H1 (cell line): ENCODE data around the gene HDAC8. TPM values are rescaled to one million over a fixed set of nuclear protein-coding genes. Genes with fewer than 3 reads are reported as not detected.

Experiments used
- CTCF ChIA-PET: fragments of 300-600 bp; sonication (Branson Sonifier 250); formaldehyde crosslinking; loops from one replicate; lab custom pipeline; 2021; ENCODE audit not compliant: partially characterized antibody; lab: Charles Lee
- POLR2A ChIA-PET: fragments of 300-600 bp; sonication (Branson Sonifier 250); formaldehyde crosslinking; loops from one replicate; lab custom pipeline; 2021; ENCODE audit warnings: inconsistent platforms; ENCODE audit not compliant: partially characterized antibody; lab: Charles Lee
- DNase-seq, 2 experiments: peaks; one replicate each; pipeline versions ENCODE4 v3.0.0 to v3.0.0-alpha.2; 2010 to 2022; ENCODE audit warnings: low spot score in 2 of 2, low read depth in 1 of 2, mixed read lengths in 1 of 2
- FAIRE-seq: peaks from 2 replicates; lab custom pipeline; 2011; peaks lifted over from hg19 to GRCh38; lab: Jason Lieb, UNC
- H2AFZ ChIP-seq: 2 replicates; pipeline ENCODE4 v1.8.1; 2012; ENCODE audit warnings: low read length, inconsistent platforms
- H2AK5ac ChIP-seq: 2 replicates; pipeline ENCODE4 v1.6.1; 2013; ENCODE audit warnings: low read depth, low read length
- H2BK120ac ChIP-seq: replicated peaks from 2 replicates; pipeline ENCODE3; 2013; ENCODE audit warnings: low read depth, low read length, inconsistent platforms
- H2BK12ac ChIP-seq: 2 replicates; pipeline ENCODE4 v1.6.1; 2013; ENCODE audit warnings: low read depth, low read length
- H2BK15ac ChIP-seq: 2 replicates; pipeline ENCODE4 v1.6.1; 2013; ENCODE audit warnings: low read length
- H2BK20ac ChIP-seq: 2 replicates; pipeline ENCODE4 v1.6.1; 2013; ENCODE audit warnings: low read length
- H2BK5ac ChIP-seq: 2 replicates; pipeline ENCODE4 v1.6.1; 2013; ENCODE audit warnings: low read depth, low read length
- H3K14ac ChIP-seq: 2 replicates; pipeline ENCODE4 v1.6.1; 2013; ENCODE audit warnings: inconsistent platforms; ENCODE audit not compliant: insufficient read length
- H3K18ac ChIP-seq: 2 replicates; pipeline ENCODE4 v1.6.1; 2013; ENCODE audit warnings: low read length; ENCODE audit errors: extremely low read depth
- H3K23ac ChIP-seq: 2 replicates; pipeline ENCODE4 v1.6.1; 2013; ENCODE audit warnings: inconsistent platforms; ENCODE audit not compliant: insufficient read length
- H3K23me2 ChIP-seq: 2 replicates; pipeline ENCODE4 v1.6.1; 2013; ENCODE audit warnings: low read depth, low read length
- H3K27ac ChIP-seq: 2 replicates; pipeline ENCODE4 v1.6.1; 2011; ENCODE audit warnings: low read depth, low read length, inconsistent platforms
- H3K27me3 ChIP-seq, 4 experiments: replicated peaks in 1 of 4; 1 replicate in 1 of 4; 2 replicates in 3 of 4; pipeline versions ENCODE4 v1.6.1 to v1.8.1; 2011 to 2013; ENCODE audit warnings: low read length in 3 of 4, mild to moderate bottlenecking in 3 of 4, inconsistent platforms in 2 of 4, mixed read lengths in 2 of 4, moderate library complexity in 1 of 4; ENCODE audit not compliant: control insufficient read depth in 3 of 4, insufficient read depth in 3 of 4; ENCODE audit errors: extremely low read depth in 1 of 4
- H3K36me3 ChIP-seq, 4 experiments: 2 replicates each; pipeline versions ENCODE4 v1.6.1 to v1.8.1; 2011 to 2013; ENCODE audit warnings: mild to moderate bottlenecking in 4 of 4, low read length in 3 of 4, moderate library complexity in 2 of 4, control low read depth in 1 of 4, inconsistent platforms in 1 of 4; ENCODE audit not compliant: insufficient read depth in 4 of 4, control insufficient read depth in 2 of 4
- H3K4ac ChIP-seq: replicated peaks from 2 replicates; pipeline ENCODE3; 2013; ENCODE audit warnings: low read length, low read depth, mixed read lengths, inconsistent platforms; ENCODE audit not compliant: insufficient read length
- H3K4me1 ChIP-seq, 4 experiments: replicated peaks in 1 of 4; 1 replicate in 1 of 4; 2 replicates in 3 of 4; pipeline versions ENCODE4 v1.6.1 to v1.8.1; 2011 to 2013; ENCODE audit warnings: low read length in 3 of 4, inconsistent platforms in 2 of 4, mixed read lengths in 1 of 4; ENCODE audit not compliant: insufficient read depth in 4 of 4, control insufficient read depth in 3 of 4
- H3K4me2 ChIP-seq, 2 experiments: 2 replicates each; pipeline versions ENCODE4 v1.6.1 to v1.8.1; 2011 to 2013; ENCODE audit warnings: low read depth in 2 of 2, low read length in 2 of 2, control low read depth in 1 of 2, inconsistent platforms in 1 of 2, mild to moderate bottlenecking in 1 of 2; ENCODE audit not compliant: insufficient read depth in 1 of 2
- H3K4me3 ChIP-seq, 4 experiments: fragments of 200-600, 300-600 bp in 1 of 4; sonication (generic), shearing (Covaris generic), sonication (Bioruptor Twin) in 1 of 4; 2 replicates each; pipeline versions ENCODE4 v1.5.1 to v1.8.1; 2011 to 2016; ENCODE audit warnings: low read length in 4 of 4, low read depth in 3 of 4, control low read depth in 2 of 4, inconsistent platforms in 2 of 4, mild to moderate bottlenecking in 2 of 4, mixed read lengths in 1 of 4, moderate library complexity in 1 of 4; ENCODE audit not compliant: insufficient read depth in 2 of 4; ENCODE audit errors: extremely low read depth in 1 of 4
- H3K56ac ChIP-seq: replicated peaks from 2 replicates; pipeline ENCODE3; 2013; ENCODE audit warnings: low read depth, mild to moderate bottlenecking, mixed read lengths, low read length, inconsistent platforms; ENCODE audit not compliant: insufficient read length
- H3K79me1 ChIP-seq: 2 replicates; pipeline ENCODE4 v1.6.1; 2013; ENCODE audit warnings: low read depth, low read length, control low read depth
- H3K79me2 ChIP-seq, 2 experiments: 2 replicates each; pipeline versions ENCODE4 v1.6.1 to v1.8.1; 2012 to 2013; ENCODE audit warnings: low read length in 2 of 2, mild to moderate bottlenecking in 2 of 2, inconsistent platforms in 1 of 2; ENCODE audit not compliant: insufficient read depth in 2 of 2, control insufficient read depth in 1 of 2
- H3K9ac ChIP-seq, 4 experiments: replicated peaks in 1 of 4; 1 replicate in 1 of 4; 2 replicates in 3 of 4; pipeline versions ENCODE4 v1.6.1 to v1.8.1; 2011 to 2013; ENCODE audit warnings: low read depth in 3 of 4, low read length in 3 of 4, control low read depth in 2 of 4, mild to moderate bottlenecking in 2 of 4, moderate library complexity in 2 of 4, inconsistent platforms in 1 of 4; ENCODE audit errors: extremely low read depth in 1 of 4
- H3K9me3 ChIP-seq, 2 experiments: 2 replicates each; pipeline versions ENCODE4 v1.6.1 to v1.8.1; 2012 to 2013; ENCODE audit warnings: mild to moderate bottlenecking in 2 of 2, moderate library complexity in 2 of 2, control low read depth in 1 of 2, inconsistent platforms in 1 of 2, low read depth in 1 of 2, low read length in 1 of 2, mixed read lengths in 1 of 2; ENCODE audit not compliant: insufficient read depth in 2 of 2
- H4K20me1 ChIP-seq, 2 experiments: replicated peaks in 1 of 2; 2 replicates each; pipeline versions ENCODE3 to v1.8.1; 2011 to 2013; ENCODE audit warnings: inconsistent platforms in 2 of 2, low read length in 2 of 2, mild to moderate bottlenecking in 1 of 2; ENCODE audit not compliant: insufficient read depth in 2 of 2, control insufficient read depth in 1 of 2
- H4K5ac ChIP-seq: 2 replicates; pipeline ENCODE4 v1.6.1; 2013; ENCODE audit warnings: low read length, low read depth, mixed read lengths, inconsistent platforms; ENCODE audit not compliant: insufficient read length
- H4K8ac ChIP-seq: 2 replicates; pipeline ENCODE4 v1.8.0; 2013; ENCODE audit warnings: mild to moderate bottlenecking, moderate library complexity, low read length, inconsistent platforms; ENCODE audit not compliant: insufficient read depth; ENCODE audit errors: extremely low read depth
- H4K91ac ChIP-seq: replicated peaks from 2 replicates; pipeline ENCODE3; 2013; ENCODE audit warnings: low read length, mixed read lengths, inconsistent platforms; ENCODE audit not compliant: insufficient read length
- ATF3 ChIP-seq: IDR thresholded peaks from 2 replicates; pipeline ENCODE4 v1.6.1; 2011; ENCODE audit warnings: low read depth, mild to moderate bottlenecking, low read length; ENCODE audit not compliant: insufficient read depth
- BACH1 ChIP-seq: IDR thresholded peaks from 2 replicates; pipeline ENCODE4 v1.6.1; 2012; ENCODE audit warnings: low read length, improper control_type of control experiment
- FOSL1 ChIP-seq: IDR thresholded peaks from 2 replicates; pipeline ENCODE4 v1.6.1; 2011; ENCODE audit warnings: mild to moderate bottlenecking, low read depth, low read length, moderate library complexity; ENCODE audit not compliant: insufficient read depth
- GTF2F1 ChIP-seq: IDR thresholded peaks from 2 replicates; pipeline ENCODE4 v1.6.1; 2012; ENCODE audit warnings: low read depth, low read length, improper control_type of control experiment, borderline replicate concordance
- JUN ChIP-seq: IDR thresholded peaks from 2 replicates; pipeline ENCODE4 v1.6.1; 2011; ENCODE audit warnings: low read depth, mild to moderate bottlenecking, improper control_type of control experiment, low read length
- KDM1A ChIP-seq: fragments of 200-600, 300-600 bp; sonication (generic); IDR thresholded peaks from 2 replicates; pipeline ENCODE4 v1.7.1; 2016; ENCODE audit warnings: mild to moderate bottlenecking, low read length, borderline replicate concordance
- RAD21 ChIP-seq, 2 experiments: IDR thresholded peaks in 1 of 2; conservative IDR thresholded peaks in 1 of 2; 2 replicates each; pipeline ENCODE4 v1.6.1; 2011; ENCODE audit warnings: low read depth in 2 of 2, low read length in 2 of 2, improper control_type of control experiment in 1 of 2, inconsistent platforms in 1 of 2, mild to moderate bottlenecking in 1 of 2, moderate library complexity in 1 of 2
- TBP ChIP-seq: IDR thresholded peaks from 2 replicates; pipeline ENCODE4 v1.6.1; 2011; ENCODE audit warnings: low read depth, low read length, improper control_type of control experiment
- USF2 ChIP-seq: IDR thresholded peaks from 2 replicates; pipeline ENCODE4 v1.6.1; 2011; ENCODE audit warnings: low read length, improper control_type of control experiment
- WGBS, 2 experiments: shearing (Covaris generic) in 1 of 2; methylation state at CpG; one replicate each; pipeline versions ENCODE4 v1.1.6 to v1.1.7; 2013 to 2015; ENCODE audit warnings: low lambda C conversion rate in 2 of 2, mixed read lengths in 2 of 2, inconsistent platforms in 1 of 2, low coverage in 1 of 2, missing lambda C conversion rate in 1 of 2; ENCODE audit not compliant: insufficient replicate concordance in 2 of 2, insufficient coverage in 1 of 2, insufficient read length in 1 of 2; ENCODE audit errors: extremely low coverage in 1 of 2, missing lambda C conversion rate in 1 of 2; 5-methylcytosine and 5-hydroxymethylcytosine counted together
- polyA plus RNA-seq, 7 experiments: library from polyadenylated mRNA; depleted of rRNA in 3 of 7; stranded (reverse) in 5 of 7; unstranded in 2 of 7; fragments of >200 nt in 5 of 7; fragments of 200-250 nt in 2 of 7; gene quantifications; 1 replicate in 5 of 7; 2 replicates in 1 of 7; 4 replicates in 1 of 7; pipeline versions ENCODE4 v1.2.1 to v1.2.3, GENCODE V29; 2011 to 2013; ENCODE audit warnings: missing spikeins in 2 of 7, mixed read lengths in 2 of 7
- total RNA-seq: library from RNA; stranded (reverse); fragmentation: NEBNext Ultra II Directional; extraction: Animal tissue kit (Norgen Biotek cat#: 25700); gene quantifications from 2 replicates; pipeline ENCODE4 v1.2.1, GENCODE V29; 2021

Gene HDAC8
- total and polyA plus RNA-seq, 2 of the 8 experiments (the other 6 are each of a cell fraction or from before 2014, with no cell fraction given) = 9.7 to 20.3 TPM

- H3K4me2 ChIP-seq = no peak overlapping the region
Measured at GRCh38 chrX:72460715-72461114, 111.9 kb downstream of the HDAC8 start.

More at GRCh38 chrX:72460715-72461114, 111.9 kb downstream of the HDAC8 start:
- Histone ChIP-seq H2BK120ac (no peak overlapping the region), H3K36me3 (no peaks in the 10 kb centered on the region; a peak in 1 of 8 replicates), H4K91ac (no peak overlapping the region), H2BK5ac (no peak overlapping the region), H3K18ac (no peak overlapping the region), H2BK15ac (no peak overlapping the region), H4K20me1 (no peaks in the 10 kb centered on the region), H3K4me3 (no peak overlapping the region), H3K79me1 (no peaks in the 10 kb centered on the region), H3K27me3 (no peaks in the 10 kb centered on the region), H2BK12ac (no peak overlapping the region), H3K14ac (no peak overlapping the region), H4K5ac (no peak overlapping the region), H3K4ac (no peak overlapping the region), H4K8ac (no peak overlapping the region), H3K4me1 (no peaks in the 10 kb centered on the region), H3K79me2 (no peaks in the 10 kb centered on the region), H3K27ac (no peak overlapping the region), H2AK5ac (no peak overlapping the region), H2BK20ac (no peak overlapping the region), H3K56ac (no peak overlapping the region), H2AFZ (no peak overlapping the region), H3K9me3 (no peaks in the 10 kb centered on the region), H3K23ac (no peak overlapping the region), H3K9ac (no peak overlapping the region), H3K23me2 (no peaks in the 10 kb centered on the region)
- FAIRE-seq (no peak), DNase-seq (no peak)
- 100% methylated on average over 1 of the region's 1 CpG; no CpG with 5 or more reads in 1 of the 2 experiments for WGBS, 2 experiments
- ChIA-PET CTCF (interaction anchor here (0.6 kb wide), 1 partner anchor 29 kb away, joined by 3 read pairs; no protein-coding TSS in a partner anchor), POLR2A (no interaction called here)
- TF ChIP-seq ATF3 (no peak), JUN (no peak), FOSL1 (no peak), KDM1A (no peak), BACH1 (no peak), GTF2F1 (no peak), TBP (no peak), USF2 (no peak), RAD21 (IDR thresholded peaks at IDR 0.05 in 1 of 2, conservative IDR thresholded peaks at IDR 0.05 in 1 of 2; ENCODE audit: low read depth in 2 of 2, low read length in 2 of 2) (no peak)
